Heart right ventricle (tissue), 16 donors: ENCODE measurements around the gene SYT11. TPM values are rescaled to one million over a fixed set of nuclear protein-coding genes. Genes with fewer than 3 reads are reported as not detected.

Source experiments
- ATAC-seq, 8 donors: fragments of 200-7000 bp; cut with Tn5 transposase; one replicate each; pipeline ENCODE4 v1.9.1; 2020; ENCODE audit warnings: mild to moderate bottlenecking in 8 of 8, moderate library complexity in 8 of 8, moderate number of reproducible peaks in 1 of 8
- DNase-seq, 2 donors: peaks; one replicate each; pipeline ENCODE4 v3.0.0-alpha.2; 2020
- H3K27ac ChIP-seq, 10 donors: fragments of 200-600 bp; sonication (generic) in 2 of 10; one replicate each; pipeline versions ENCODE4 v1.5.0 to v1.8.0; 2020 to 2022; ENCODE audit warnings: mild to moderate bottlenecking in 3 of 10
- H3K27me3 ChIP-seq, 7 donors: fragments of 200-600 bp; one replicate each; pipeline ENCODE4 v1.8.0; 2021 to 2022; ENCODE audit warnings: mild to moderate bottlenecking in 2 of 7
- H3K36me3 ChIP-seq, 9 donors: fragments of 200-600 bp; sonication (generic) in 1 of 9; one replicate each; pipeline versions ENCODE4 v1.5.0 to v1.8.0; 2020 to 2022; ENCODE audit warnings: mild to moderate bottlenecking in 2 of 9
- H3K4me1 ChIP-seq, 9 donors: fragments of 200-600 bp; sonication (generic) in 1 of 9; one replicate each; pipeline versions ENCODE4 v1.5.0 to v1.8.0; 2020 to 2022; ENCODE audit warnings: mild to moderate bottlenecking in 4 of 9
- H3K4me3 ChIP-seq, 10 donors: fragments of 200-600 bp; sonication (generic) in 2 of 10; one replicate each; pipeline versions ENCODE4 v1.5.0 to v1.8.0; 2020 to 2022; ENCODE audit warnings: mild to moderate bottlenecking in 7 of 10, moderate library complexity in 2 of 10
- H3K9me3 ChIP-seq, 11 donors: fragments of 200-600 bp in 10 of 11; sonication (generic) in 2 of 11; one replicate each; pipeline versions ENCODE4 v1.5.0 to v1.8.0; 2013 to 2022; ENCODE audit warnings: mild to moderate bottlenecking in 2 of 11, control low read depth in 1 of 11, moderate library complexity in 1 of 11
- WGBS, 2 donors: extraction: QIAGEN DNeasy Blood & Tissue Kit; methylation state at CpG; one replicate each; pipeline ENCODE4 v1.1.7; 2013; ENCODE audit warnings: inconsistent platforms in 1 of 2; 5-methylcytosine and 5-hydroxymethylcytosine counted together
- intact Hi-C, 10 donors: fragments of 100-400 bp; cut with DNase I; formaldehyde crosslinking; loops; one replicate each; pipeline versions ENCODE4 v1.11.1 to v1.14.2; 2022
- long read RNA-seq, 3 donors: library from polyadenylated mRNA; unstranded; transcript quantifications; one replicate each; pipeline ENCODE4 v2.0.0, GENCODE V29; 2020 to 2021
- polyA plus RNA-seq, 2 donors: library from polyadenylated mRNA; stranded (reverse); fragments of 200-250 nt; gene quantifications; one replicate each; pipeline ENCODE4 v1.2.3, GENCODE V29; 2013
- total RNA-seq, 10 donors: library from RNA; stranded (reverse); fragmentation: NEBNext Ultra II Directional in 3 of 10; extraction: Animal tissue kit (Norgen Biotek cat#: 25700) in 3 of 10; gene quantifications; one replicate each; pipeline versions ENCODE4 v1.2.1 to v1.2.4, GENCODE V29; 2021 to 2023
- TF ChIP-seq, protein P1 (sequence below), 9 donors: fragments of 200-600 bp; sonication (generic) in 2 of 9; IDR thresholded peaks; one replicate each; pipeline versions ENCODE4 v1.5.0 to v1.8.0; 2021 to 2022; ENCODE audit warnings: antibody characterized with exemption in 9 of 9, mild to moderate bottlenecking in 5 of 9, moderate library complexity in 1 of 9
- donor health status: Arrhythmogenic right ventricular cardiomyopathy.
- donor health status: ischemic (EF 13 %, LVEDD 7.1; RV severe dilation, severe dysfunction).
- donor health status: healthy with polysubstance abuse.
- donor health status: DM: no; HTN: yes; CAD: no.
- donor health status: DM: no; HTN: no; CAD: no.
- donor health status: ischemic (EF 25% LVEDD 6.9; RV normal size, moderate dysfunction).
- donor health status: ischemic (EF 25% LVEDD 5.7; RV mildly dilated, moderate dysfunction).
- donor health status: healthy.
- donor health status: DM: yes; HTN: yes; CAD: no.
- donor health status: Ischemic cardiomyopathy.
- donor health status: ischemic (EF 35%, LVEDD 5.7; RV mildly dilated, moderate dysfunction).
- donor health status: nonischemic (EF 11% LVEDD 7.7; RV severe dilation, severe dysfunction).
- donor health status: DM: yes; HTN: yes; CAD: no.
- donor health status: PGD.
- donor health status: ischemic (EF 29% LVEDD 5.4; RV normal size, mild dysfunction).
- donor health status: nonischemic (EF 23%, LVEDD 6.1; RV moderate dilation, normal function).

Gene SYT11, protein sequence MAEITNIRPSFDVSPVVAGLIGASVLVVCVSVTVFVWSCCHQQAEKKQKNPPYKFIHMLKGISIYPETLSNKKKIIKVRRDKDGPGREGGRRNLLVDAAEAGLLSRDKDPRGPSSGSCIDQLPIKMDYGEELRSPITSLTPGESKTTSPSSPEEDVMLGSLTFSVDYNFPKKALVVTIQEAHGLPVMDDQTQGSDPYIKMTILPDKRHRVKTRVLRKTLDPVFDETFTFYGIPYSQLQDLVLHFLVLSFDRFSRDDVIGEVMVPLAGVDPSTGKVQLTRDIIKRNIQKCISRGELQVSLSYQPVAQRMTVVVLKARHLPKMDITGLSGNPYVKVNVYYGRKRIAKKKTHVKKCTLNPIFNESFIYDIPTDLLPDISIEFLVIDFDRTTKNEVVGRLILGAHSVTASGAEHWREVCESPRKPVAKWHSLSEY
- total RNA-seq = 10 to 100 TPM in 9 of 10 donors, 1 to 10 TPM in 1; 9.2 to 19.4 (median 12.8) TPM
- 1 to 10 TPM; 1.8 to 9.5 TPM for polyA plus RNA-seq
- long read RNA-seq, donor 1, full-length matches to known transcripts = 1 of 6 reads
- long read RNA-seq, donor 1, partial matches to known transcripts = 2 of 6 reads
- long read RNA-seq, donor 1, other reads (novel, unspliced or antisense) = 3 of 6 reads
- long read RNA-seq, donor 2, full-length matches to known transcripts = 1 of 2 reads
- long read RNA-seq, donor 2, partial matches to known transcripts = 0 of 2 reads
- long read RNA-seq, donor 2, other reads (novel, unspliced or antisense) = 1 of 2 reads
- long read RNA-seq, donor 3, full-length matches to known transcripts = 1 of 8 reads
- long read RNA-seq, donor 3, partial matches to known transcripts = 3 of 8 reads
- long read RNA-seq, donor 3, other reads (novel, unspliced or antisense) = 4 of 8 reads

- H3K27me3 ChIP-seq = no peaks in the 10 kb centered on the region
- DNase-seq (peak; percentile 95 to 96), ATAC-seq (peak; percentile 87 to 93 (median 92))
- peaks cover 0 to 50% (median 47%) of the 10 kb centered on the region in 9 donors for H3K4me1 ChIP-seq
- TF ChIP-seq, protein P1, sequence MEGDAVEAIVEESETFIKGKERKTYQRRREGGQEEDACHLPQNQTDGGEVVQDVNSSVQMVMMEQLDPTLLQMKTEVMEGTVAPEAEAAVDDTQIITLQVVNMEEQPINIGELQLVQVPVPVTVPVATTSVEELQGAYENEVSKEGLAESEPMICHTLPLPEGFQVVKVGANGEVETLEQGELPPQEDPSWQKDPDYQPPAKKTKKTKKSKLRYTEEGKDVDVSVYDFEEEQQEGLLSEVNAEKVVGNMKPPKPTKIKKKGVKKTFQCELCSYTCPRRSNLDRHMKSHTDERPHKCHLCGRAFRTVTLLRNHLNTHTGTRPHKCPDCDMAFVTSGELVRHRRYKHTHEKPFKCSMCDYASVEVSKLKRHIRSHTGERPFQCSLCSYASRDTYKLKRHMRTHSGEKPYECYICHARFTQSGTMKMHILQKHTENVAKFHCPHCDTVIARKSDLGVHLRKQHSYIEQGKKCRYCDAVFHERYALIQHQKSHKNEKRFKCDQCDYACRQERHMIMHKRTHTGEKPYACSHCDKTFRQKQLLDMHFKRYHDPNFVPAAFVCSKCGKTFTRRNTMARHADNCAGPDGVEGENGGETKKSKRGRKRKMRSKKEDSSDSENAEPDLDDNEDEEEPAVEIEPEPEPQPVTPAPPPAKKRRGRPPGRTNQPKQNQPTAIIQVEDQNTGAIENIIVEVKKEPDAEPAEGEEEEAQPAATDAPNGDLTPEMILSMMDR (IDR thresholded peaks at IDR 0.05) = peak in 5 of 9 donors; percentile 11 to 38 (median 18)
- intact Hi-C loops = loop anchor here in 3 of 10 donors (5.0 kb wide), 2 partner anchors 38 to 53 kb away; partner anchors contain the start of gene RIT1 (in 2 of the 3)
- peaks cover 0 to 16% (median 8%) of the 10 kb centered on the region in 9 donors for H3K36me3 ChIP-seq
- peak within 1 kb of the TSS; percentile 81 to 96 (median 94) for H3K27ac ChIP-seq
- H3K4me3 ChIP-seq = peak within 1 kb of the TSS; percentile 11 to 59 (median 52)
- 1 to 2% methylated on average over 33 of the region's 33 CpGs for WGBS, 2 donors
- H3K9me3 ChIP-seq = no peaks in the 10 kb centered on the region
Measured at GRCh38 chr1:155859234-155859829, at the start of gene SYT11. Gene SYT11, plus strand, starts transcription at chr1:155859567. Its CDS starts 195 bp downstream, at chr1:155859762.

DNA sequence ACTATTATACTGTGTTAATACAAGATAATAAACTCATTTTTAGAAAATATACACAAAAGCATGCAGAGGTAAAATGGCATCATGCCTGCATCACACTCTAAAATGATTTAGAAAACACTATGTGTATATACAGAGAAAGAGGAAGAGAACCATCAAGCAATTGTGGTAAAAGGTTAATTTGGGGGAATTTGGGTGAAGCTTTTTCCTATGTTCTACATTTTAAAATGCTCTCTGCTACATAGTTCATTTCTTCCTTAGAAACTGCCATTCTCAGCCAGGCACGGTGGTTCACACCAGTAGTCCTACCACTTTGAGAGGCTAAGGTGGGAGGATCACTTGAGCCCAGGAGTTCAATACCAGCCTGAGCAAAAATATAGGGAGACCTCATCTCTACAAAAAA, 46.5 kb upstream of the SYT11 start:
- no peaks in the 10 kb centered on the region for H3K27me3 ChIP-seq
- intact Hi-C loops = no loop called here
- H3K9me3 ChIP-seq = no peaks in the 10 kb centered on the region
- no peak overlapping the region for H3K27ac ChIP-seq
- no peak overlapping the region for H3K4me3 ChIP-seq
- H3K4me1 ChIP-seq = no peaks in the 10 kb centered on the region
- TF ChIP-seq, protein P1 (IDR thresholded peaks at IDR 0.05) = no peak
- H3K36me3 ChIP-seq = peaks cover 0 to 94% (median 54%) of the 10 kb centered on the region in 9 donors
- no peak for DNase-seq
- WGBS, 2 donors = 93 to 95% methylated on average over 1 of the region's 1 CpG
- ATAC-seq = no peak

DNA sequence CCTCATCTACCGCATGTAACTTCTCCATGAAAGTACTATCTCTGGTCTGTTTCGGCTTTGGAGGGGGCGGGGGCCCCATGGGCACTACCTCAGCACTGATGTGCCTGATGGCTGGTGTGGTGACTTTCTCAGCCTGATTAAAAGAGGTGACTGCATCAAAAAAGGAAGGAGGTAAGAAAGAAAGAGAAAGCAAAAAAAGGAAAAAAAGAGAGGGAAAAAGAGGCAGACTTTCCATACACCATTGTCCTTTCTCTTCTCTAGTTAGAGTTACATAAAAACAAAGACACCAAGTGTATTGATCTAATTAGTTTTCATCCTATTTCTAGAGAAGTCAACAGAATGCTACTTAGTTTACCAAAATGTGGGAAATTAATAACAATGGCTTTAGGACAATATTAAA, 45.7 kb upstream of the SYT11 start:
- no peak for DNase-seq
- H3K27ac ChIP-seq = no peak overlapping the region
- no peak for ATAC-seq
- H3K4me1 ChIP-seq = no peaks in the 10 kb centered on the region
- TF ChIP-seq, protein P1 (IDR thresholded peaks at IDR 0.05) = no peak
- no peaks in the 10 kb centered on the region for H3K27me3 ChIP-seq
- 92% methylated on average over 3 of the region's 3 CpGs for WGBS, 2 donors
- H3K36me3 ChIP-seq = peaks cover 0 to 94% (median 54%) of the 10 kb centered on the region in 9 donors
- H3K4me3 ChIP-seq = no peak overlapping the region
- H3K9me3 ChIP-seq = no peaks in the 10 kb centered on the region
- intact Hi-C loops = no loop called here

- 97% methylated on average over 1 of the region's 1 CpG for WGBS, 2 donors
- no peaks in the 10 kb centered on the region for H3K9me3 ChIP-seq
- no peak for DNase-seq
- TF ChIP-seq, protein P1 (IDR thresholded peaks at IDR 0.05) = no peak
- ATAC-seq = no peak
- intact Hi-C loops = no loop called here
- H3K4me1 ChIP-seq = no peaks in the 10 kb centered on the region
- H3K27me3 ChIP-seq = no peaks in the 10 kb centered on the region
- peaks cover 0 to 100% (median 66%) of the 10 kb centered on the region in 9 donors for H3K36me3 ChIP-seq
- no peak overlapping the region for H3K27ac ChIP-seq
- H3K4me3 ChIP-seq = no peak overlapping the region
Measured at GRCh38 chr1:155816351-155816750, 43.0 kb upstream of the SYT11 start.
